ENCODE results near the gene PHLDB3.
"Not testable (repeated sequence)": the region's sequence is repeated elsewhere in the genome, so short reads cannot be mapped to it uniquely, and the experiment has no call there.

The PHLDB3 gene

DNA sequence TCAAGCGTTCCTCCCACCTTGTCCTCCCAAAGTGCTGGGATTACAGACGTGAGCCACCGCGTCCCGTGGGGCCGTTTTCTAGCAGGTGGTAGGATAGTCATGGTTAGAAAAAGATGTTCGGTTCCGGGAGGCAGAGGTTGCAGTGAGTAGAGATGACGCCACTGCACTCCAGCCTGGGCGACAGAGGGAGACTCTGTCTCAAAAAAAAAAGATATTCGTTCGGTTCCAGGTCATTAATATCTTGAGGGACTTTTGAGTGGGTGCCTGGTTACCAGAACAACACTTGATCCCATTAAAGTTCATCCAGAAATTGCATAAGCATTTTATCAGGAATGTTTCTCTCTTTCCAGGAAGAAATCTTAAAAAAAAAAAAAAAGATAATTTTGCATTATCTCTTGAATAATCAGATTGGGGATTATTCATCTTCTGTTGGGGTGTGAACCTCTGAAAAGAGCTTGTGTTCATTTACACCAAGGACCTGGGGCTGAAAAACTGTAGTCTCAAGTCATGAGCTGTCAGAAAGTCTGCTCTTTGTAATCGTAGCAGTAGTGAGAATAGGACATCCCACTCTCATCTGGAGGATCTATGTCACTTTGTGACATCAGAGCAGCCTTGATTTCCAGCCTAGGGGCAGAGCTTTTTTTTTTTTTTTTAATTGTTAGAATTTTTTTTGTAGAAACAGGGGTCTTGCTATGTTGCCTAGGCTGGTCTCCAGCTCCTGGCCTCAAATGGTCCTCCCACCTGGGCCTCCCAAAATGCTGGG is 23.5 kb upstream of the PHLDB3 start:
- no peak for DNase-seq (ENCODE audit: low read depth)

DNA sequence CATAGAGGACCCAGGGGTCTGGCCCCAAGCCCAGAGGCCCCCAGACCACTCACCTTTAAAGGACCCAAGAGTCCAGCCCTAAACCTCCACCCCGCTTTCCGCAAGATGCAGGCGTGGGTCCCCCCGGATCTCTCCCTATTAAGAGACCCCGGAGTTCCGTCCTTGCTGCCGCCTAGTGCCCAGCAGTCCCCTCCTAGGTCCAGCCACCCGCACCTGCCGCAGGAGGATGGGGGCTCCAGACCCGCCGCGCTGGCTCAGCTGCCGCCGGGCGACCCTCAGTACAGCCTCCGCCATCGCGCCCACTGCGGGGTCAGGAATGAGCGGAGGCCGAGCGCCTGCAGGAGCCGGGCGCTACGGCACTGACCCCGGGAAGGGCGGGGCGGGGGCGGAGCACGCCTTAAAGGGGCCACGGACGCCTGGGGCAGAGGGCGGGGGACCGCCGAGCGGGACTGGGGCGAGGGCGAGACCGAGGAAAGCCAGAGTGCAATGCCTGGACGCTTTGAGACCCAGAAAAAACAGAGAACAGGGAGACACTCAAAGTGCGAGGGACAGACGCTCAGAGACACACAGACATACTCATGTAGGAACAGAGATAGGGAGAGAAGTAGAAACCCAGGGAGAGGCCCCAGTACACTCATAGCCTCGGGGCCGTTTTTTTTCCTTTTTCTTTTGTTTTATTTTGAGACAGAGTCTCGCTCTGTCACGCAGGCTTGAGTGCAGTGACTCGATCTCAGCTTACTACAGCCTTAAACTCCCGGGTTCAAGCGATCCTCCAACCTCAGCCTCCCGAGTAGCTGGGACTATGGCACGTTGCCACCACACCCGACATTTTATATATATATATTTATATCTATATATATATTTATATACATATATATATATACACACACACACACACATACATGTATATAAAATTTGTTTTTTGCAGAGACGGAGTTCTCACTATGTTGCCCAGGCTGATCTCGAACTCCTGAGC is 22.6 kb upstream of the PHLDB3 start, which contains the start of gene ETHE1:
TSS of gene ETHE1 (minus strand) at position 318 of the 976 bp plus-strand sequence. CDS start at position 294, 24 bp downstream.
- peak; percentile 46 for DNase-seq (ENCODE audit: low read depth)

DNA sequence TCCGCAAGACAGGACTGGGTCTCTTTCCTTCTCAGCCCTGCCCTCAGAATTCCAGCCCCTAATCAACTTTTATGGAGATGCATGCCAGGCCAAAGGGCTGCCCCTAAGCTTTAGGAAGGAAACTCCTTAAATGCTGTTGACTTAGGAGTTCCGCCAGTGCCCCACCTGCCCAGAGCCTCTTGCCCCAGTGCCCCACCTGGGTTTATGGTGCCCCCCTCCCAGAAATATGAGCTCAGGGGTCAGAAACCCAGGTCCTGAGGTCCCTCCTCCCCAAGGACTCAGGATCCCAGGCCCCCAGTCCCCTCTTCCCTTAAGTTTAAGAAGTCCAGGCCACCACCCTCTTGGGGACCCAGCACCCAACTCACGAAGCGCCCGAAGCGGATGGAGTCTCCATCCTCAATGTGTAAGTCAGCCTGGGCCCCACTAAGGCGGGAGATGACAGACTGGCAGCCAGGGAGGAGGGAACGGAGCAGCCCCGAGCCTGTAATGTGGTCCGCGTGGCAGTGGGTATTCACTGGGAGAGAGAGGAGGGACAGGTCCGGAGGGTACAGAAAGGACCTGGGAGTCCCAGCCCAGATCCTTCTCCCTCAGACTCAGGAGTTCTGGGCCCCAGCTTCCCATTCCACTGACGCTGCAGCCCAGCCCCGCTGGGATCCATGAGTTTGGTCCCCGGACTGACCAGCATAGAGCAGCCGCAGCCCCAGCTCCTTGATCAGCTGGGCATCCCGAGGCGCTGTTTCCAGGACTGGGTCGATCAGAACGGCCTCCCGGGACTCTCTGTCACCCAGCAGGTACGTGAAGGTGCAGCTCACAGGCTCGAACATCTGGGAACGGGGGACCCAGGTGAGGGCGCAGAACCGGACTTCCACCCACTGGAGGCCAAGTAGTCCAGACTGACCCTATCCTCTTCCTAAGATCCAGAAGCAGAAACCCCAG is 21.6 kb upstream of the PHLDB3 start:
- peak; percentile 17 for DNase-seq (ENCODE audit: low read depth)

DNA sequence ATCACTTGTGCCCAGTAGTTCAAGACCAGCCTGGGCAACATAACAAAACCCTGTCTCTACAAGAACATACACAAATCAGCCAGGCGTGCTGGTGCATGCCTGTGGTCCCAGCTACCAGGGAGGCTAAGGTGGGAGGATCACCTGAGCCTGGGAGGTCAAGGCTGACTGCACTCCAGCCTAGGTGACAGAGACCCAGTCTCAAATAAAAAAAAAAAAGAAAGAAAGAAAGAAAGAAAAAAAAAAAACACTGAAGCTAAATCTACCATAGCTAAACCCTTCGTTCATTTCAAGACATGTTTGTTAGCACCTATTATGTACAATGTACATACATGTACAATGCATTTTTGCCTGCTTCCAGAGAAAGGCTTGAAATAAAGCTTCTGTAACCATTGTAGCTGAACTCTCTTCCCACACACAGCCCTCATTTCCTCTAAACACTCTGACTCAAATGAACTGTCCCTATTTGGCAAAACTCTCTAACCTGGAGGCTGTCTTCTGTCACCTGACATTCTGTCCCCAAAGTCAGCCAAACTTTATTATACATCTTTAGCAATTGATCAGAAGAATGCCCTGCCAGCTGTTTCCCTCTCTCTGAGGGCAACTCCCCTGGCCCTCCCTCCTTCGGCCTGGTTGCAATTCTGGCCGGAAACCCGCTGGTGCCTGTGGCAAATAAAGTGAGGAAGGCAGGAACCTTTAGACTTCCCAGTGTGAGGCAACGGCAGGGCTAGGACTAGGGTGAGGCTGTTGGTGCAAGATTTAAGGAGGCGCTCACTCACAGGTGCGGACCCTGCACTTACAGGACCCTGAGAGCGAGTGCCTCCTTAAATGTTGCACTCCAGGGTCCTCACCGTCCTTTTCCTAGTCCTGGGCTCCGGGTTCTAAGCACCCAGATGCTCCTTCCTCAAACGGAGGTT is 20.6 kb upstream of the PHLDB3 start:
- peak; percentile 30 for DNase-seq (ENCODE audit: low read depth)

DNA sequence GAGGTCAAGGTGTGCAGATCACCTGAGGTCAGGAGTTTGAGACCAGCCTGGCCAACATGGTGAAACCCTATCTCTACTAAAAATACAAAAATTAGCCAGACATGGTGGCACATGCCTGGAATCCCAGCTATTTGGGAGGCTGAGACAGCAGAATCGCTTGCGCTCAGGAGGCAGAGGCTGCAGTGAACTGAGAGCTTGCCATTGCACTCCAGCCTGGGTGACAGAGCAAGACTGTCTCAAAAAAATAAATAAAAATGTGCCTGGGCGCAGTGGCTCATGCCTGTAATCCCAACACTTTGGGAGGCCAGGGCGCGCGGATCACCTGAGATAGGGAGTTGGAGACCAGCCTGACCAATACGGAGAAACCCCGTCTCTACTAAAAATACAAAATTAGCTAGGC is 19.1 kb upstream of the PHLDB3 start:
- not testable (repeated sequence) for DNase-seq (ENCODE audit: low read depth)

DNA sequence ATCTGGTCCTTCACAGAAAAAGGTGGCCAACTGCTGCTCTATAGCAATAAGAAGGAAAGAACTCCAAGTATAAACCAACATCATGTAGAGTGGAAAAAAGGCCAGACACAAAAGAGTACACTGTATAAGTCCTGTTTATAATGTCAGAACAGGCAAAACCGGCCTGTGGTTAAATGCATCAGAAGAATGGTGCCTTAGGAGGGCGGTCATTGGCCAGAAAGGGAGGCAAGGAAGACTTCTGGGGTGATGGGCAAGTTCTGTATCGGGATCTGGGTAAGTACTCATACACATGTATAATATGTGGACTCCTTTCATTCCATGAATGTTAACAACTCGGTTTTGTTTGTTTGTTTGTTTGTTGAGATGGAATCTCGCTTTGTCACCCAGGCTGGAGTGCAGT is 18.4 kb upstream of the PHLDB3 start:
- DNase-seq (ENCODE audit: low read depth) = no peak

DNA sequence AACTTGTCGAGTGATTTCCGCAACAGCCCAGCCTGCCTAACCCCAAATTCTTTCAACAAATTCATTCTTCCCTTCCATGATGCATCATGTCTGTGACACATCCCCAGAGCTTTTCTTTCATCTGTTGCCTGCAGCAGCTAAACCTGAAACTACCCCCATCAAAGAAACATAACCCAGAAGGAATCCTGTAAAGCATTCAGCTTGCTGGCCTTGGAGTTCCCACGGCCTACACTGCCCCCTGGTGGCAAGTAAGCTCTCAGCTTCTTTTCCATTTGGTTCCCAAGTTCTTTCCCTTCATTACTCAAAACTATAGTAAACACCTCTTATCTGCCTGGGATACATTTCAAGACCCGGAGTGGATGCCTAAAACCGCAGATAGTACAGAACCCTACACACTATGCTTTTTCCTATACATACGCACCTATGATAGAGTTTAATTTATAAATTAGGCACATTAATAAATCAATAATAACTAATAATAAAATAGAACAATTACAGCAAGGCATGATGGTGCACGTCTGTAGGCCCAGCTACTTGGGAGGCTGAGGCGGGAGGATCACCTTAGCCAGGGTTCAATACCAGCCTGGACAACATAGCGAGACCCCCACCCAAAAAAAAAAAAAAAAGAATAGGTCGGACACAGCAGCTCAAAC is 15.0 kb upstream of the PHLDB3 start:
- DNase-seq (ENCODE audit: low read depth) = peak; percentile 95

DNA sequence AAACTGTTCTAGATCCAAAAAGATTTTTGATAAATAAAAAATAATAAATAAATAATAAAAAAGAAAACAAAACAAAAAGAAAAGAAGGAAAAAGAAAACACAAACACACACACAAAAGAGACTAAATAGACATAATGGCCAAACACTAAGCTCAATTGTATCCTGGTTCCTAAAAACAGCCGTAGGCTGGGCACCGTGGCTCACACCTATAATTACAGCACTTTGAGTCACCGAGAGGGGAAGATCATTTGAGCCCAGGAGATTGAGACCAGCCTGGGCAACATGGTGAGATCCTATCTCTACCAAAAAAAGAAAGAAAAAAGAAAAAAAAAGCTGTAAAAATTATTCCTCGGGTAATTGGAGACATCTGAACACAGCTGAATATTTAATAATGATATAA is 13.5 kb upstream of the PHLDB3 start:
- DNase-seq (ENCODE audit: low read depth) = no peak

DNA sequence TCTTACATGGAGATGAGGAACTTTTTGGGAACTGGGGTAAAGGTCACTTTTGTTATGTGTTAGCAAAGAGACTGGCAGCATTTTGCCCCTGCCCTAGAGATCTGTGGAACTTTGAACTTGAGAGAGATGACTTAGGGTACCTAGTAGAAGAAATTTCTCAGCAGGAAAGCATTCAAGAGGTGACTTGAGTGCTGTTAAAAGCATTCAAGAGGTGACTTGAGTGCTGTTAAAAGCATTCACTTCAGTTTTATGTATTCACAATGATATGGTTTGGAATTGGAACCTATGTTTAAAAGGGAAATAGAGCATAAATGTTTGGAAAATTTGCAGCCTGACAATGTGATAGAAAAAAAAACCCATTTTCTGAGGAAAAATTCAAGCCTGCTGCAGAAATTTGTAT is 7.9 kb upstream of the PHLDB3 start:
- DNase-seq (ENCODE audit: low read depth) = not testable (repeated sequence)

DNA sequence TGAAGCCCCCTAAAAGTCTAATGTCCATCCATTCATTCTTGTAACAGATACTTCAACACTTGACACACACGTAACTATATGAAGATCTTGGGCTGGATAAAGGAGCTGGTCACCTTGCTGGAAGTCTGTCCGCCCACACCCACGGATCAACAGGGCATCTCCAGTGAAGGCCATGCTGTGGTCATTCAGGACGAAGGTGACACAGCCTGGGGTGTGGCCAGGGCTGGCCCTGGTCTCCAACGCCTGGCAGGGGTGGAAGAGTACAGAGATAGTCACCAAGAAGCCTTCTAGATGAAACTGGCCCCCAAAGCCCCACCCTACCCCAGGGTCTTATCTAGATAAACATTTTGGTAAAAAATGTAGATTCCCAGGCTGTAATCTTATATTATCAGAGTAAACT is 6.8 kb upstream of the PHLDB3 start:
- no peak for DNase-seq (ENCODE audit: low read depth)

DNA sequence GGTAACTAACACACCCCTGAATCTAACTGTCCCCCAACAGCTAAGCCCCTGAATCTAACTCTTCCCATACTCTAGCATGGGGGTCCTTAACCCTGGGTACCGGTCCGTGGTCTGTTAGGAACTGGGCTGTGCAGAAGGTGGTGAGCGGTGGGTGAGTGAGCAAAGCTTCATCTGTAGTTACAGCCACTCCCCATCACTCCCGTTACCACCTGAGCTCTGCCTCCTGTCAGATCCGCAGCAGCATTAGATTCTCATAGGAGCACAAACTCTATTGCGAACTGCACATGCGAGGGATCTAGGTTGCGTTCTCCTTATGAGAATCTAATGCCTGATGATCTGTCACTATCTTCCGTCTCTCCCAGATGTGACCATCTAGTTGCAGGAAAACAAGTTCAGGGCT is 6.2 kb upstream of the PHLDB3 start:
- DNase-seq (ENCODE audit: low read depth) = no peak

DNA sequence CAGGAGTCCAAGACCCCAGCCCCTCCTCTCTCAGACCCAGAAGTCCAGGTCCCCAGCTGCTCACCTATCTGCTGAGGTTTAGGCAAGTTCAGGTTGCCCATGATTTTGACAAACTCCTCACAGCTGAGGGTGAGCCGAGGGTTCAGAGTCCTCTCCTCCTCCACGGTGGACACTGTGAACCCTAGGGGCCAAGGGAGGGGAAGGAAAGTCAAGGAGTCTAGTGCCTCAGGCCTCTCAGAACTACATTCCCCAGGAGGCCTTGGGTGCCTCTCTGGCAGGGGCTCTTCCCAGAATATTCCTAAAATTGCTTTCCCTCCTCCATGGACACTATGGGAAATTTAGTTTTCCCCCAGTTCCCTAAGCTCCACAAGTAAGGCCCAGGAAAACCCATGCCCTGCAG is 3.3 kb upstream of the PHLDB3 start:
- DNase-seq (ENCODE audit: low read depth) = no peak

DNA sequence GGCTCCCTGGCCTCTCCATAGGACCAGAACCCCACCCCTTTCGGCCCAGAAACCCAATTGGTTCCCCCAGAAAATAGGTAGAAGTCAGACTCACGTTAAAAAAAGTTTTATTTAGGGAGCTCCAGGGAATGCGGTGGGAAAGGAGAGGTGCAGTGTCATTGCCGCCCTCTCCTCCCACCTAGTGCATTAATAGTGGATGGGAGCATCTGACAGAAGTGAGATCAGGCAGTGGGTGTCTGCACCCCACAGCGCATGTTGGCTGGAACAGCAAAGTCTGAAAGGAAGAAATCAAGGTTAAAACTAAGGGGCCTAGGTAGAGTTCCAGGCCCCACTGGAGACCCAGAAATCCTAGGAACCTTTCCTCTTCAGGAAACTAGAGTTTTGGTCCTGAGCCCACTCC is 2.1 kb upstream of the PHLDB3 start:
- DNase-seq (ENCODE audit: low read depth) = no peak

DNA sequence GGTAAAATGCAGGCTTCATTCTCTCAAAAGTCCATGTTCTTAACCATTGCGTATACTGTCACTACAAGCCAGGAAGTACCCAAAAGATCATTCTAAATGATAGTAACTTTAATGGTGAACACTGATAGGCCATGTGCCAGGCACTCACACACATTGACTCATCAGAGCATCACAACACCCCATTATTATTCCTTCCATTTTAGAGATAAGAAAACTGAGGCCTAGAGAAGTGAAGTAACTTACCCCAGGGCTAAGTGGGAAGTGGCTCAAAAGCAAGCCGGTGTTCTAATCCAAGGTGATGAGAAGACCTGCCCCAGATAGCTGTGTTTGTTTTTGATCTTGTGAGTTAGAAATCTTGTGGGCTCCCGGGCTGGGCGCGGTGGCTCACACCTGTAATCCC is 1.4 kb upstream of the PHLDB3 start:
- no peak for DNase-seq (ENCODE audit: low read depth)

DNA sequence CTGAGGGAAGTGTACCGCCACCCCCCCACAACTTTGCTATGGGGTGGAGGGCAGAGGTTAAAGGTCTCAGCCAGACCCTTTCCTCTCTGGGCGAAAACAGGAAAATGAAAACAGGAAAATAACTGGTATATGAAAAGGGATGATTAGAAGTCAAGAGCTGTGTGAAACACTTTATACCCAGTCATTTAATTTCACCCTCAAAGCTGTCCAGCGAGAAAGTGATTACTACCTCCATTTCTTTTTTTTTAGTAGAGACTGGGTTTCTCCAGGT is 575 bp upstream of the PHLDB3 start:
- no peak for DNase-seq (ENCODE audit: low read depth)

DNA sequence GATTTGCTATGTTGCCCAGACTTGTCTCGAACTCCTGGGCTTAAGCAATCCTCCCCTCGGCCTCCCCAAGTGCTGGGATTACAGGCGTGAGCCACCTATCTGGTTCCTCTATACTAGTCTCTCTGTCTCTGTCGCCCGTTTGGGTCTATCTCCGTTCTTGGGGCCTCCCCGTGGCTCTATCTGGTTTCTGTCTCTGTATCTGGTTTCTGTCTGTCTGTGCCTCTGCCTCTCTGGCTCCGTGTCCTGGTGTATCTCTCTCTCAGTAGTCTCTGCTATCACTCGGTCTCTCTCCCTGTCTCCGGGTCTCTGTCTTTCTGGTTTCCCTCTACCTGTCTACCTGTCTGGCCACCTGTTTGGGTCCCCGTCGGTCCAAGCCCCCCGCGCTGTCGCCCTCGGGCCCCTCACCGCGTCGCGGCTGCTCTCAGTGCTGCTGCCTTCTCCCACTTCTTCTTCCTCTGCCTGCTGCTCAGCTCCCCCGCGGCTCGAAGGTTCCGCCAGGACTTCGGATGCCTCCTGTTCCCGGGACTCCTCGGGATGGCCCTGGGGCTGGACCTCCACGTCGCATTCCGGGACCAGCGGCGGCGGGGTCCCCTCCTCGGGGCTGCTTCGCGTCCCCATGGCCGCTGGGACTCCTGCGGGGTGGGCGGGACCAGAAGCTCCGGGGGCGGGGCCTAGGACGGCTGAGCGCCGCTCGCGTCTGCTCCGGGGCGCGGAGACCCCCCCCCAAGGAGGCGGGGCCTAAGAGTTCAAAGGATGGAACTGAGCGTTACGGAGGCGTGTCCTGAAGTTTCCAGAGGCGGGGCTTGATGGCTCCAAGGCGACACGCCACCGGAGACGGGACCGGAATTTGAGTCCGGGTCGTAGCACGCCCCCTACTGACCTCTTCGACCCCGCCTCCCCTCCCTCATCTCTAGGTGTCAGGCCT is 783 bp downstream of the PHLDB3 start:
- peak; percentile 90 for DNase-seq (ENCODE audit: low read depth)

DNA sequence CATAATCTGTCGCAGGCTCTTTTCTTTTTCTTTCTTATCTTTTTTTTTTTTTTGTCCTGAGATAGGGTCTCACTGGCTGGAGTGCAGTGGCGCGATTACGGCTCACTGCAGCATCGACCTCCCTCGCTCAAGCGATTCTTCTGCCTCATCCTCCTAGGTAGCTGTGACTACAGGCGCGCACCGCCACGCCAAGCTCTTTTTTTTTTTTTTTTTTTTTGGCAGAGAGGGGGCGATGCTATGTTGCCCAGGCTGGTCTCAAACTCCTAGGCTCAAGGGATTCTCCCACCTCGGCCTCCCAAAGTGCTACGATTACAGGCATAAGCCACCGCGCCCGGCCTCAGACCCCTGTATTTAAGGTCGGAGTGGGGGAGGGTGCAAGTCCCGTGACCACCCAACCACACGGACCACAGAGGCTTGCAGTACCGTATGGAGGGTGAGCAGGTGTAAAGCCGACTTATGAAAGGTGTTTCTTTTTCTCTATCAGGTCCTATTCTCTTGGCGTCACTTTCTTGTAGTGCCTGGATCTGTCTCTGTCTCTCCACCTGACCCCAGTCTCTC is 2.0 kb downstream of the PHLDB3 start:
- DNase-seq (ENCODE audit: low read depth) = no peak

DNA sequence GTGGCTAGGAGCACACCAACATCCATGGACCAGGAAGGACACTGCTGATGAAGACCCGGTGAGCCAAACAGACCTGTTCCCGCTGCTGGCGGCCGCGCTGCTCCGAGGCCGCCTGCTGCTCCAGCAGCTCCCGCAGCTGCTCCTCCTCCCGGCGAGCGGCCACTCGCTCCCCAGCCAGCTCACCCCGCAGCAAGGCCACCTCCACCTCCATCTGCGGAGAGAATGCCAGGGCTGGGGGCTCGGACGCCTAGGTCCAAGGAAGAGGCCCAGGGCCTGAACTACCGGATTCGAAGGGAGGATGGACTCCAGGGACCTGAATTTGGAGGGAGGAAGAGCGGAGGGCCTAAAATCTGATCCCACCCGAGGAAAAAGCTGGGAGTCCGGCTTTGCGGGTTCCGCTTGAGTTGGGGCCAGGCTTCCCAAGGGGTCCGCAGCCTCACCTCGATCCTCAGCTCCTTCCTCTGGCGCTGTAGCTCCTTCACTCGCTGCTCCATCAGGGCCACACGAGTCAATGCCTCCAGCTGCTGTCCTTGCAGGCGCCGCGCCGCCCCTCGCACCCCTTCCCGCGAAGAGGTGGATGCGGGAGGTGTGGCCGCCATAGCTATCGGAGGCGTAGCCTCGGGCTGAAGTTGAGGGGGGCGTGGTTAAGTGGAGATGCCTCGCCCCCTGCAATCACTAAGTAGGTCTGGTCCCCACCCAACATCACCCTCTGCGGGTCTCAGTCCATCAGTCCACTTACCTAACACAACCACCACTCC is 2.7 kb downstream of the PHLDB3 start:
- no peak for DNase-seq (ENCODE audit: low read depth)
